Esophagus (tissue), 2 donors: ENCODE results near the gene STON1. TPM values are rescaled to one million over a fixed set of nuclear protein-coding genes. Genes with fewer than 3 reads are reported as not detected.
"Not testable (repeated sequence)": the region's sequence is repeated elsewhere in the genome, so short reads cannot be mapped to it uniquely, and the experiment has no call there.

Source experiments
- H3K27ac ChIP-seq, 2 donors: one replicate each; pipeline ENCODE4 v1.5.1; 2013; ENCODE audit warnings: low read depth in 2 of 2, mild to moderate bottlenecking in 2 of 2, inconsistent platforms in 1 of 2, low read length in 1 of 2, moderate library complexity in 1 of 2
- H3K27me3 ChIP-seq, 2 donors: one replicate each; pipeline ENCODE4 v1.6.1; 2013; ENCODE audit warnings: low read length in 2 of 2, control low read depth in 1 of 2, mild to moderate bottlenecking in 1 of 2; ENCODE audit not compliant: insufficient read depth in 2 of 2, control insufficient read depth in 1 of 2
- H3K36me3 ChIP-seq, 2 donors: one replicate each; pipeline ENCODE4 v1.6.1; 2013; ENCODE audit warnings: low read length in 1 of 2; ENCODE audit not compliant: control insufficient read depth in 2 of 2, insufficient read depth in 2 of 2
- H3K4me1 ChIP-seq, 2 donors: one replicate each; pipeline ENCODE4 v1.6.1; 2013; ENCODE audit warnings: low read length in 1 of 2; ENCODE audit not compliant: control insufficient read depth in 2 of 2, insufficient read depth in 2 of 2
- H3K4me3 ChIP-seq, 2 donors: one replicate each; pipeline ENCODE4 v1.5.1; 2013; ENCODE audit warnings: low read length in 2 of 2, mild to moderate bottlenecking in 2 of 2, low read depth in 1 of 2, moderate library complexity in 1 of 2
- H3K9me3 ChIP-seq, 2 donors: one replicate each; pipeline ENCODE4 v1.6.1; 2013; ENCODE audit warnings: mild to moderate bottlenecking in 2 of 2, low read depth in 1 of 2, low read length in 1 of 2, moderate library complexity in 1 of 2; ENCODE audit not compliant: control insufficient read depth in 2 of 2, insufficient read depth in 1 of 2
- WGBS, 2 donors: extraction: QIAGEN DNeasy Blood & Tissue Kit; methylation state at CpG; one replicate each; pipeline ENCODE4 v1.1.7; 2013; 5-methylcytosine and 5-hydroxymethylcytosine counted together
- polyA plus RNA-seq, 2 donors: library from polyadenylated mRNA; stranded (reverse); fragments of 200-250 nt; gene quantifications; one replicate each; pipeline ENCODE4 v1.2.3, GENCODE V29; 2013
- donor health status: healthy with polysubstance abuse.
- donor health status: Bipolar disorder and iron deficiency.

The STON1 gene
- polyA plus RNA-seq, 2 donors, result 3.8 to 5.5 TPM

DNA sequence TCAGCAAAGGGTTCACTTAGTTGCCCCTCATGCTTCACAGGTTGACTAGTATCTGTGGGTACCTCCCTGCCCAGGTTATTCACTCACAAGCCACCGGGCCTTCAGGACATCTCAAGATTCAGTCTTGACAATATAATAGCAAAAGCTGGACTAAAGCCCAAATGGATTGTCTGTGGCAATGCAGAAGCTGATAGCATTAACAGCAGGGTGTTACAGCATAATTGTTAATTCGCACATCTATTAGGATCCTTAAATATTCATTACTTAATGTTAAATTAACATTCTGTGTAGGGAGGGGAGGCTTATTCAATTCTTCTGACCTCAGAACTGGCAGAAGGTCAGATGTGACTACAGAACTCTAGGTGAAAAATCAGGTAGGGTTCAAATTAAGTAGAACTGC lies 67.5 kb downstream of the STON1 start:
- no peaks in the 10 kb centered on the region for H3K27me3 ChIP-seq
- no peaks in the 10 kb centered on the region for H3K4me1 ChIP-seq
- H3K9me3 ChIP-seq, result no peaks in the 10 kb centered on the region
- WGBS, 2 donors, result 69 to 75% methylated on average over 2 of the region's 2 CpGs
- no peak overlapping the region for H3K27ac ChIP-seq
- peaks cover 0 to 2% of the 10 kb centered on the region in 2 donors for H3K36me3 ChIP-seq
- no peak overlapping the region for H3K4me3 ChIP-seq

DNA sequence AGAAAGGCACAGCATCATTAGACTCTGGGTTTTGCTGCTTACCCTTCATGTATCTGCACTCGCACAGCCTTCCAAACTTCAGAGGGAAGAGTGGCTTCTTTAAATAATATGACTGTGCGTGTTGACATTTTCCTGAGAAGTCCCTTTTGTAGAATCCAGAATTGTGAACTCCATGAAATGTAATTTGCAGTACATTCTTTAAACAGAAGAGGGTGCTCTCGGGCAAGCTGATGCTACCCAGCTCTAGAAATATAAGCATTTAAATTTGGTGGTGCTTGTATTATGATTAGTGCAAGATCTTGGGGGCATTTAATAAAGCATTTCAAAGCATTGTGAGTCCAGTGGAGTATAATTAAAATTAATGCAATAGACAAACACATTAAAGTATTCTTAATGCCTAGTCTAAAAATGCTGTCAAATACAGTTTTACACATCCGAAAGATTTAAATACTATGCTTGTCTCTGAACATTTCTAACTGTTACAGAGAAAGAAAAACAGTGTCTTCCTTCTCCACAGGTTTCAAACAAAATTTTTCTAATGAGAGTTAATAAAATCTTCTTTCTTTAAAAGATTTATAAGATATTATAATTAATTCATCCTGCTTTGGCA lies 70.4 kb downstream of the STON1 start:
- Histone ChIP-seq H3K4me3 (no peak overlapping the region), H3K4me1 (no peaks in the 10 kb centered on the region), H3K36me3 (peaks cover 0 to 2% of the 10 kb centered on the region in 2 donors), H3K27ac (no peak overlapping the region), H3K9me3 (no peaks in the 10 kb centered on the region), H3K27me3 (no peaks in the 10 kb centered on the region)
- WGBS, 2 donors, result 36 to 37% methylated on average over 4 of the region's 4 CpGs

DNA sequence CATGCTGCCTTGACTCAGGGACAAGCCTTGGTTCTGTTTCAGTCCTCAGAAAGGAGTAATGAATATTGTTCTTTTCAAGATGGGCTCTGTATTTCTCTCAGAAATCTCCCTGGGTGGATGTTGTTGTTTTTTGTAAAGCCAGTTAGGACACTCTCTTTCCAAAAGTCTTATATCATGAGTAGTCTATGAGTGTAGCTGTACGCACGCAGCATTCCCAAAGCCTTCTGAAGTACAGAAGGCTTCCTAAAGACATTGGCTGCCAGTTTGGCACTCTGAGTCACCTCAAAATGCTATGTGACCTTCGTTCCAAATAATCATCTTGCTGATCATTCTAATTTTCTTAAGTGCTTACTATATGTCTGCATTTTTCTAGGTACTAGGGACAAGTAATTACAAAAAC lies 71.0 kb downstream of the STON1 start:
- Histone ChIP-seq H3K36me3 (peaks cover 0 to 2% of the 10 kb centered on the region in 2 donors), H3K4me1 (no peaks in the 10 kb centered on the region), H3K4me3 (no peak overlapping the region), H3K27me3 (no peaks in the 10 kb centered on the region), H3K9me3 (no peaks in the 10 kb centered on the region), H3K27ac (no peak overlapping the region)
- WGBS, 2 donors, result 73 to 74% methylated on average over 3 of the region's 3 CpGs

DNA sequence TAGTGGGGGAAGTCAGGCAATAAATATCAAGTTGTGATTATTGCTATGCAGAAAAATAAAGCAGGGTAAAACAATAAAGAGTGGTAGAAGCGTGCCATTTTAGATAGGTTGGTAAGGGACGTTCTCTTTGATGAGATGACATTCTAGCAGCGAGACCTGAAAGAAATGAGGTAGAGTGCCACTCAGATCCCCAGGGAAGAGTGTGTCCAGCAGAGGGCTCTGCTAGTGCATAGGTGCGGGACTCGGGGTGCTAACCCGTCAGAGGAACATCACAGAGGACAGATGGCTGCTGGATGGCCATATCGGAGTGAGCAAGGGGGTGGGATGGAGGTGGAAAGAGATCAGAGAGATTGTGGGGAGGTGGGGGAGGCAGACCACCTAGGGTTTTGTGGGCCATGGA lies 71.4 kb downstream of the STON1 start:
- H3K4me1 ChIP-seq, result no peaks in the 10 kb centered on the region
- no peaks in the 10 kb centered on the region for H3K27me3 ChIP-seq

DNA sequence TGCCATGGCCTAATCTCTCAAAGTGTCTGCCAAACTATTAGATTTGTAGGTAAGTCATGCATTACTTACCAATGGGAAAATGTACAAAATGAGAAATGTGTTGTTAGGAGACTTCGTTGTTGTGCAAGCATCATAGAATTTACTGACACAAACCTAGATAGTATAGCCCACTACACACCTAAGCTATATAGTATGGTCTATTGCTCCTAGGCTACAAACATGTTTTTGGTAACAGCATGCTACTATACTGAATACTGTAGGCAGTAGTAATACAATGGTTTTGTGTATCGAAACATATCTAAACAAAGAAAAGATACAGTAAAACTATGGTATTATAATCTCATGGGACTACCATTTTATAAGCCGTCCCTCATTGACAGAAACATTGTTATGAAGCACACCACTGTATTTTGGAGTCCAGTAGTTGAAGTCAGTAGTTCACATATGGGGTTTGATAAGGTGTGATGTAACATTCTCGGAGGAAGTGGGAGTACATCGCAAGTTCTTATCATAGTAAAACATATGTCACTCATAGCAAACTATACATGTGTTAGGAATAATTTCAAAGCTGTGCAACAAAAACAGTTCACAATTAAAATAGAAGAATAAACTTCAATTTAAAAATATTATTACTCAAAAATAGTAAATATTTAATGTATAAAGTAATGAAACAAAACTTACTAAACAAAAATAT lies 75.7 kb downstream of the STON1 start:
- no peaks in the 10 kb centered on the region for H3K36me3 ChIP-seq
- 87 to 92% methylated on average over 5 of the region's 5 CpGs for WGBS, 2 donors
- peaks cover 0 to 3% of the 10 kb centered on the region in 2 donors for H3K4me1 ChIP-seq
- no peak overlapping the region for H3K27ac ChIP-seq
- no peak overlapping the region for H3K4me3 ChIP-seq
- H3K27me3 ChIP-seq, result no peaks in the 10 kb centered on the region
- H3K9me3 ChIP-seq, result no peaks in the 10 kb centered on the region

More for the DNA sequence above, 71.4 kb downstream of the STON1 start:
- Histone ChIP-seq H3K36me3 (peaks cover 0 to 2% of the 10 kb centered on the region in 2 donors), H3K27ac (no peak overlapping the region), H3K9me3 (no peaks in the 10 kb centered on the region), H3K4me3 (no peak overlapping the region)
- WGBS, 2 donors, result 57 to 69% methylated on average over 7 of the region's 7 CpGs

DNA sequence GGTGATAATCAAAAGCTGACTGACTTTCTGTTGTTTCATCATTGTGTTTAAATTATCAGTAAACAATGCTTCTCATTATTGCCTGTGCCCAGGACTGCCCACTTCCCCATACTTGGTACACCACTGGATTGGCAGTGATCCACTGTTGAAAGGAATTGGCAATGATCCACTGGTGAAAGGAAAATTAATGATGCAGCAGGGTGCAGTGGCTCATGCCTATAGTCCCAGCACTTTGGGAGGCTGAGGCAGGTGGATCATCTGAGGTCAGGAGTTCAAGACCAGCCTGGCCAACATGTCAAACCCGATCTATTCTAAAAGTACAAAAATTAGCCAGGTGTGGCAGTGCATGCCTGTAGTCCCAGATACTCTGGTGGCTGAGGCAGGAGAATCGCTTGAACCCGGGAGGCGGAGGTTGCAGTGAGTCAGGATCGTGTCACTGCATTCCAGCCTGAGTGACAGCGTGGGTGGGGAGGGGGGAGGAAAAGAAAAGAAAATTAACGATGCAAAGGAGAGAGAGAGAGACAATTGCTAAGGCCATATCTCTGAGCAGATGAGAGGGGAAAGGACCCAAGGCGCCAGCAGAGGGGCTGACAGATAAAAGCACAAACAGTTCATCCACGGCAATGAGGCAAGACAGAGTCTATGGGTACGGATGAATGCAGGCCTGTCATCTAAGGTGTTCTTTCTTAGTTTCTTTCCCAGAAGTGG lies 77.5 kb downstream of the STON1 start:
- Histone ChIP-seq H3K9me3 (no peaks in the 10 kb centered on the region), H3K4me3 (no peak overlapping the region), H3K36me3 (no peaks in the 10 kb centered on the region), H3K4me1 (peaks cover 0 to 3% of the 10 kb centered on the region in 2 donors), H3K27ac (no peak overlapping the region), H3K27me3 (no peaks in the 10 kb centered on the region)
- WGBS, 2 donors, result 76 to 79% methylated on average over 10 of the region's 10 CpGs

DNA sequence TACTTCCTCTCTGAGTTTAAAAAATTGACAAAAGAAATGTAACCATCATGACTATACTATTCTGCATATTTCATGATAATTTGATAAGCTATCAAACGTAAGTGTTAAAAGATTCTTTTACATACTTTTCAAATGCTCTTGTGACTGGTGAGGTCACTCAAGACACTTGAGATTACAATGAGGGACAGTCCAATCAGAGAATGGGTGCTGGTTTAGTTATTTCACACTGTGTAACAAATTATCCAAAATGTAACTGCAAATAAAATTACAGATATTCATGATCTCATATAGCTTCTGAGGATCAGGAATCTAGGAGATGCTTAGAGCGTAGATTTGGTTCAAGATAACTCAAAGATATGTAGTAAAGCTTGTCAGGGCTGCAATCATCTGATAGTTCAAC lies 83.3 kb downstream of the STON1 start:
- Histone ChIP-seq H3K9me3 (peaks cover 0 to 3% of the 10 kb centered on the region in 2 donors), H3K27ac (no peak overlapping the region), H3K36me3 (no peaks in the 10 kb centered on the region), H3K27me3 (no peaks in the 10 kb centered on the region), H3K4me1 (no peaks in the 10 kb centered on the region), H3K4me3 (no peak overlapping the region)
- 83 to 85% methylated on average over 2 of the region's 2 CpGs for WGBS, 2 donors

DNA sequence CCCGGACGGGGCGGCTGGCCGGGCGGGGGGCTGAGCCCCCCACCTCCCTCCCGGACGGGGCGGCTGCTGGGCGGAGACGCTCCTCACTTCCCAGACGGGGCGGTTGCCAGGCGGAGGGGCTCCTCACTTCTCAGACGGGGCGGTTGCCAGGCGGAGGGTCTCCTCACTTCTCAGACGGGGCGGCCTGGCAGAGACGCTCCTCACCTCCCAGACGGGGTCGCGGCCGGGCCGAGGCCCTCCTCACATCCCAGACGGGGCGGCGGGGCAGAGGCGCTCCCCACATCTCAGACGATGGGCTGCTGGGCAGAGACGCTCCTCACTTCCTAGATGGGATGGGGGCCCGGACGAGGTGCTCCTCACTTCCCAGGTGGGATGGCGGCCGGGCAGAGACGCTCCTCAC lies 84.6 kb downstream of the STON1 start:
- not testable (repeated sequence) for H3K4me3 ChIP-seq, H3K27ac ChIP-seq, H3K9me3 ChIP-seq, H3K4me1 ChIP-seq, H3K27me3 ChIP-seq, H3K36me3 ChIP-seq
- 94 to 96% methylated on average over 27 to 35 of the region's 35 CpGs for WGBS, 2 donors

DNA sequence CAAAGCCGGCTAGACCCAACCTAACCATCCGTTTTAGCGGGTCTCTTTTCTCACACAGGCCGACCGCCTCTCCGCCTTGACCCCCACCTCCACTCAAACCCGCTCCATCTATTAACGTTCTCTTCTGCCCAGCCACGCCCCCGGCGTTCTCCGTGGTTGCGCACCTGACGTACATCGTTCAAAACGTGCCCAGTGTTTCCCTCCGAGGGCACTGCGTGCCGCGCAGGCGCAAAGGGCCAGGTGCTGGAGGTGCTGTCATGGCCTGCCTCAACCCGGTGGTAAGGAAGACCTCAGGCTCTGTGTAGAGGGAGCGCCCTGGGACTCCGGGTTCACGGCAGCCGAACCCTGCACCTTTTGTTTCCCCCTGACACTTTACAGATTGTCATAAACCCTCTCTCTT lies 87.7 kb downstream of the STON1 start, which contains the start of gene GTF2A1L:
Gene GTF2A1L, plus strand, starts transcription at position 239 of the 400 bp plus-strand sequence. Its CDS starts 19 bp downstream, at position 258.
- Histone ChIP-seq H3K36me3 (no peaks in the 10 kb centered on the region), H3K4me3 (no peak within 1 kb of the TSS), H3K9me3 (peaks cover 0 to 3% of the 10 kb centered on the region in 2 donors), H3K27ac (no peak within 1 kb of the TSS), H3K4me1 (no peaks in the 10 kb centered on the region), H3K27me3 (no peaks in the 10 kb centered on the region)
- 73 to 78% methylated on average over 26 of the region's 26 CpGs for WGBS, 2 donors
